Spleen (tissue), 13 donors: ENCODE measurements around the gene CTLA4. TPM values are rescaled to one million over a fixed set of nuclear protein-coding genes. Genes with fewer than 3 reads are reported as not detected.

Source experiments
- DNase-seq: peaks from one replicate; pipeline ENCODE4 v3.0.0-alpha.2; 2020
- H3K27ac ChIP-seq, 8 donors: fragments of 200-600 bp; sonication (generic) in 7 of 8; 1 replicate in 4 of 8; 2 replicates in 4 of 8; pipeline versions ENCODE4 v1.5.0 to v1.8.0; 2016 to 2021; ENCODE audit warnings: inconsistent platforms in 4 of 8, mild to moderate bottlenecking in 4 of 8, moderate library complexity in 1 of 8
- H3K27me3 ChIP-seq, 7 donors: fragments of 200-600 bp; sonication (generic) in 6 of 7; replicated peaks in 1 of 7; 1 replicate in 4 of 7; 2 replicates in 3 of 7; pipeline versions ENCODE4 v1.5.0 to v1.8.0; 2016 to 2021; ENCODE audit warnings: inconsistent platforms in 3 of 7, mild to moderate bottlenecking in 1 of 7
- H3K36me3 ChIP-seq, 6 donors: fragments of 200-600 bp; sonication (generic) in 5 of 6; 1 replicate in 4 of 6; 2 replicates in 2 of 6; pipeline versions ENCODE4 v1.5.0 to v1.8.0; 2016 to 2021; ENCODE audit warnings: inconsistent platforms in 2 of 6
- H3K4me1 ChIP-seq, 6 donors: fragments of 200-600 bp; sonication (generic) in 5 of 6; 1 replicate in 3 of 6; 2 replicates in 3 of 6; pipeline versions ENCODE4 v1.5.0 to v1.8.0; 2016 to 2021; ENCODE audit warnings: inconsistent platforms in 3 of 6
- H3K4me3 ChIP-seq, 8 donors: fragments of 200-600 bp; sonication (generic) in 7 of 8; 1 replicate in 4 of 8; 2 replicates in 4 of 8; pipeline versions ENCODE4 v1.5.0 to v1.8.0; 2016 to 2021; ENCODE audit warnings: inconsistent platforms in 4 of 8, mild to moderate bottlenecking in 4 of 8, moderate library complexity in 2 of 8
- H3K9me3 ChIP-seq, 8 donors: fragments of 200-600 bp; sonication (generic) in 7 of 8; 1 replicate in 4 of 8; 2 replicates in 4 of 8; pipeline versions ENCODE4 v1.5.0 to v1.8.0; 2016 to 2021; ENCODE audit warnings: inconsistent platforms in 4 of 8
- POLR2A ChIP-seq, 3 donors: fragments of 450-650 bp; IDR thresholded peaks; one replicate each; pipeline ENCODE4 v1.5.1; 2017; ENCODE audit warnings: antibody characterized with exemption in 3 of 3, mild to moderate bottlenecking in 1 of 3
- POLR2AphosphoS5 ChIP-seq, 3 donors: sonication (generic); formaldehyde crosslinking; IDR thresholded peaks; one replicate each; pipeline ENCODE4 v1.5.1; 2017; ENCODE audit warnings: antibody characterized with exemption in 3 of 3
- WGBS, 5 donors: extraction: QIAGEN DNeasy Blood & Tissue Kit in 3 of 5; methylation state at CpG; one replicate each; pipeline versions ENCODE4 v1.1.5 to v1.1.7; 2013 to 2018; 5-methylcytosine and 5-hydroxymethylcytosine counted together
- intact Hi-C: fragments of 100-400 bp; cut with DNase I; formaldehyde crosslinking; loops from one replicate; pipeline ENCODE4 v1.15.0; 2023; ENCODE audit warnings: low total_unique reads
- long read RNA-seq, 2 donors: transcript quantifications; one replicate each; lab custom pipeline, GENCODE V29; 2026
- polyA plus RNA-seq, 3 donors: library from polyadenylated mRNA; stranded (reverse); fragments of 200-250 nt; gene quantifications; one replicate each; pipeline ENCODE4 v1.2.1, GENCODE V29; 2013
- total RNA-seq, 7 donors: library from RNA; depleted of rRNA in 3 of 7; stranded (reverse); fragments of >200 nt in 3 of 7; fragmentation: NEBNext Ultra II Directional in 4 of 7; extraction: Animal tissue kit (Norgen Biotek cat#: 25700) in 4 of 7; gene quantifications; one replicate each; pipeline versions ENCODE4 v1.1.0 to v1.2.1, GENCODE V29; 2016 to 2021
- TF ChIP-seq, protein P1 (sequence below), 11 experiments: fragments of 200-600 bp in 7 of 11; fragments of 450-650 bp in 4 of 11; sonication (generic) in 4 of 11; IDR thresholded peaks in 8 of 11; conservative IDR thresholded peaks in 3 of 11; 1 replicate in 7 of 11; 2 replicates in 4 of 11; pipeline versions ENCODE4 v1.4.0 to v1.8.0; 2016 to 2021; ENCODE audit warnings: antibody characterized with exemption in 11 of 11, inconsistent platforms in 4 of 11, mild to moderate bottlenecking in 1 of 11
- donor health status: healthy with polysubstance abuse.
- donor health status: DM: no; HTN: no; CAD: no; lungs with moderate emphysema.
- donor health status: DM: no; HTN: no; CAD: no.
- donor health status: Bipolar disorder and iron deficiency.
- donor health status: healthy.
- donor health status: DM: no; HTN: no; CAD: no.
- donor health status: DM: yes; HTN: yes; CAD: no.

The CTLA4 gene
- total RNA-seq, result 1 to 10 TPM; 2.1 to 9.9 (median 3.0) TPM
- polyA plus RNA-seq, result 1 to 10 TPM; 1.4 to 3.8 (median 1.9) TPM
- long read RNA-seq, donor 1, result 0 reads
- long read RNA-seq, donor 2, partial matches to known transcripts, result 0 of 1 reads
- long read RNA-seq, donor 2, other reads (novel, unspliced or antisense), result 0 of 1 reads

DNA sequence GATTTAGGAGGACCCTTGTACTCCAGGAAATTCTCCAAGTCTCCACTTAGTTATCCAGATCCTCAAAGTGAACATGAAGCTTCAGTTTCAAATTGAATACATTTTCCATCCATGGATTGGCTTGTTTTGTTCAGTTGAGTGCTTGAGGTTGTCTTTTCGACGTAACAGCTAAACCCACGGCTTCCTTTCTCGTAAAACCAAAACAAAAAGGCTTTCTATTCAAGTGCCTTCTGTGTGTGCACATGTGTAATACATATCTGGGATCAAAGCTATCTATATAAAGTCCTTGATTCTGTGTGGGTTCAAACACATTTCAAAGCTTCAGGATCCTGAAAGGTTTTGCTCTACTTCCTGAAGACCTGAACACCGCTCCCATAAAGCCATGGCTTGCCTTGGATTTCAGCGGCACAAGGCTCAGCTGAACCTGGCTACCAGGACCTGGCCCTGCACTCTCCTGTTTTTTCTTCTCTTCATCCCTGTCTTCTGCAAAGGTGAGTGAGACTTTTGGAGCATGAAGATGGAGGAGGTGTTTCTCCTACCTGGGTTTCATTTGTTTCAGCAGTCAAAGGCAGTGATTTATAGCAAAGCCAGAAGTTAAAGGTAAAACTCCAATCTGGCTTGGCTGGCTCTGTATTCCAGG lies at the start of gene CTLA4:
TSS of gene CTLA4 (plus strand) at position 211 of the 640 bp plus-strand sequence. CDS start at position 383, 172 bp downstream.
- no peaks in the 10 kb centered on the region for H3K36me3 ChIP-seq
- H3K27me3 ChIP-seq, result no peaks in the 10 kb centered on the region
- DNase-seq, result no peak
- H3K4me3 ChIP-seq, result peak within 1 kb of the TSS in 4 of 8 donors; percentile 2 to 55 (median 16)
- intact Hi-C loops, result no loop called here
- H3K4me1 ChIP-seq, result peaks cover 0 to 20% (median 10%) of the 10 kb centered on the region in 6 donors
- WGBS, 5 donors, result 49 to 68% (median 62%) methylated on average over 6 of the region's 6 CpGs
- peaks cover 0 to 13% (median 0%) of the 10 kb centered on the region in 8 donors for H3K9me3 ChIP-seq
- peak within 1 kb of the TSS in 5 of 8 donors; percentile 27 to 70 (median 54) for H3K27ac ChIP-seq
- TF ChIP-seq, protein P1, sequence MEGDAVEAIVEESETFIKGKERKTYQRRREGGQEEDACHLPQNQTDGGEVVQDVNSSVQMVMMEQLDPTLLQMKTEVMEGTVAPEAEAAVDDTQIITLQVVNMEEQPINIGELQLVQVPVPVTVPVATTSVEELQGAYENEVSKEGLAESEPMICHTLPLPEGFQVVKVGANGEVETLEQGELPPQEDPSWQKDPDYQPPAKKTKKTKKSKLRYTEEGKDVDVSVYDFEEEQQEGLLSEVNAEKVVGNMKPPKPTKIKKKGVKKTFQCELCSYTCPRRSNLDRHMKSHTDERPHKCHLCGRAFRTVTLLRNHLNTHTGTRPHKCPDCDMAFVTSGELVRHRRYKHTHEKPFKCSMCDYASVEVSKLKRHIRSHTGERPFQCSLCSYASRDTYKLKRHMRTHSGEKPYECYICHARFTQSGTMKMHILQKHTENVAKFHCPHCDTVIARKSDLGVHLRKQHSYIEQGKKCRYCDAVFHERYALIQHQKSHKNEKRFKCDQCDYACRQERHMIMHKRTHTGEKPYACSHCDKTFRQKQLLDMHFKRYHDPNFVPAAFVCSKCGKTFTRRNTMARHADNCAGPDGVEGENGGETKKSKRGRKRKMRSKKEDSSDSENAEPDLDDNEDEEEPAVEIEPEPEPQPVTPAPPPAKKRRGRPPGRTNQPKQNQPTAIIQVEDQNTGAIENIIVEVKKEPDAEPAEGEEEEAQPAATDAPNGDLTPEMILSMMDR (IDR thresholded peaks at IDR 0.05 in 8 of 11, conservative IDR thresholded peaks at IDR 0.05 in 3 of 11), result no peak
- peak in 1 of 3 donors; percentile 24 for TF ChIP-seq POLR2AphosphoS5 (IDR thresholded peaks at IDR 0.05)

DNA sequence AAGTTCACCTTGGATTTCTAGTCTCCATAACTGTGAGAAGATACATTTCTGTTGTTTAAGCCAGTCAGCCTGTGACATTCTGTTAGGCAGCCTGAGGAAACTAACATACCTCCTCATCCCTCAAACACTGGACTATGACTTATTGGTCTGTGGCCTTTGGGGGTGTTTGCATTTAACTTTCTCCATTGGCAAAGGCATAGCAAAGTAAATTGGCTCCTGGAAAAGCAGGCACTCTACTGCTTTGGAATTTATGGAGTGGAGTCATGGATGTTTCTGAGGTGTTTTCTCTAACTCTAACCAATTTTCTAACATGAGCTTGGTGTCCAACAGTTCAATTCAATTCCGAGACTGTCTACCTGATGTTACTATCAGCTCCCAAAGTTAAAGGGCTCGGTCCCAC lies 48.9 kb upstream of the CTLA4 start:
- no peak for DNase-seq
- 88 to 95% (median 93%) methylated on average over 2 of the region's 2 CpGs for WGBS, 5 donors
- intact Hi-C loops, result loop anchor here (10.0 kb wide), 1 partner anchor 134 kb away; no protein-coding TSS in a partner anchor
- Histone ChIP-seq H3K9me3 (no peaks in the 10 kb centered on the region), H3K36me3 (no peaks in the 10 kb centered on the region), H3K4me3 (no peak overlapping the region), H3K27ac (no peak overlapping the region), H3K4me1 (peaks cover 15 to 25% (median 18%) of the 10 kb centered on the region in 6 donors), H3K27me3 (peaks cover 0 to 76% (median 0%) of the 10 kb centered on the region in 7 donors)
- no peak for TF ChIP-seq POLR2AphosphoS5 (IDR thresholded peaks at IDR 0.05)
- TF ChIP-seq, protein P1 (IDR thresholded peaks at IDR 0.05 in 8 of 11, conservative IDR thresholded peaks at IDR 0.05 in 3 of 11), result no peak
- no peak for TF ChIP-seq POLR2A (IDR thresholded peaks at IDR 0.05)

DNA sequence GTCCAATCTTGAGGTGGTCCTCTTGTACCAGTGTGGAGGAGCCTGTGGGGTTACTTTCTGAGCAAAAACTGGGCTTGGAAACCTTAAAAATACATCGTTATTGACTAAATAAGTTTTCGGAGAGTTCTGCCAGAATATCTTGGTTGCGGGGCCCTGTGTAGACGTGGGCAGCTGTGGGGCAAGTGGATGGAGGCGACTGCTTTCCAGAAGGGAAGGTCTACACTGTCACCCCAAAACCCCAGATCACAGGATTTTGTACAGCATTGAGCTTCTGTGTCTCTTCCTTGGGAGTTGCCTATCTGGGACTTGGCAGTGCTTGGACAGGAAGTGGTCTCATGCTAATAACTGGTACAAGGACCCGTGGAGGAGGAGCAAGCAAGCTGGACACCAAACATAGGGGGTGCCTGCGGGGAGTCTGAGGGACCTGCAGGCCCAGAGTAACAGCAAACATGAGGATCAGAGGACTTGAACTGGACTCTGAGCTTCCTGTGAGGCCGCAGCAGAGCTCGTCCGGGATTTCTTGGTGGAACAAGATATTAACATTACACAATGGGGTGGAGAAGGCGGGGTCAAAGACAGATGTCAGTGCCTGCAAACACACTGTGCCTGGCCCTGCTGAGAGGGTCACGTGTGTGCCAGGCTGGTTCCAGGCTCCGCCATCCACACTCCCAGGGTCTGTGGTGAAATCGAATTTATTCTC lies 48.0 kb upstream of the CTLA4 start:
- H3K27ac ChIP-seq, result no peak overlapping the region
- no peak overlapping the region for H3K4me3 ChIP-seq
- TF ChIP-seq POLR2A (IDR thresholded peaks at IDR 0.05) (no peak), POLR2AphosphoS5 (IDR thresholded peaks at IDR 0.05) (no peak)
- TF ChIP-seq, protein P1 (IDR thresholded peaks at IDR 0.05 in 8 of 11, conservative IDR thresholded peaks at IDR 0.05 in 3 of 11), result no peak
- 81 to 87% (median 81%) methylated on average over 14 of the region's 14 CpGs for WGBS, 5 donors
- peaks cover 15 to 19% (median 16%) of the 10 kb centered on the region in 6 donors for H3K4me1 ChIP-seq
- no peak for DNase-seq
- intact Hi-C loops, result loop anchor here (10.0 kb wide), 1 partner anchor 135 kb away; no protein-coding TSS in a partner anchor
- H3K9me3 ChIP-seq, result no peaks in the 10 kb centered on the region
- peaks cover 0 to 85% (median 0%) of the 10 kb centered on the region in 7 donors for H3K27me3 ChIP-seq
- H3K36me3 ChIP-seq, result no peaks in the 10 kb centered on the region

DNA sequence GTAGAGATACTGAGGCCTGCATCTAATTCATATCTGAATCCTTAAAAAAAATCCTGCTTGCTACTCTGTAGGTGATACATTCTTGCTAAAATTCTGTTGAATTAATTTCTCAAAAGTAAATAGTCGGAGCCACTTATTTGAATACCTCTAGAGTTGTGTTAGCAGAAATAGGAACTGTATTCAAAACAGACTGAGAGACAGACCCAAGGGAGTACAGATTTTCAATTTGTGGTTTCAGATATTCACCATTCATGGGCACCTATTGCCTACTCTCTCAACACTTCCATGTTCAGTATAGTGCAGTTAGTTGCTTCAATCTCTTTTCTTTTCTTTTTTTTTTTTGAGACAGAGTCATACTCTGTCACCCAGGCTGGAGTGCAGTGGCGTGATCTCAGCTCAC lies 46.6 kb upstream of the CTLA4 start:
- peaks cover 0 to 77% (median 0%) of the 10 kb centered on the region in 7 donors for H3K27me3 ChIP-seq
- WGBS, 5 donors, result 70 to 84% (median 77%) methylated on average over 2 of the region's 2 CpGs

More for the DNA sequence above, 46.6 kb upstream of the CTLA4 start:
- intact Hi-C loops, result no loop called here
- Histone ChIP-seq H3K36me3 (no peaks in the 10 kb centered on the region), H3K27ac (no peak overlapping the region), H3K9me3 (no peaks in the 10 kb centered on the region), H3K4me1 (peaks cover 1 to 5% (median 3%) of the 10 kb centered on the region in 6 donors), H3K4me3 (no peak overlapping the region)
- no peak for DNase-seq
- TF ChIP-seq POLR2AphosphoS5 (IDR thresholded peaks at IDR 0.05) (no peak), POLR2A (IDR thresholded peaks at IDR 0.05) (no peak)
- TF ChIP-seq, protein P1 (IDR thresholded peaks at IDR 0.05 in 8 of 11, conservative IDR thresholded peaks at IDR 0.05 in 3 of 11), result no peak
